Fibroblast of skin of back (primary cell): ENCODE measurements around the gene DISC1.
"Not testable (repeated sequence)": the region's sequence is repeated elsewhere in the genome, so short reads cannot be mapped to it uniquely, and the experiment has no call there.

Experiments
- DNase-seq: peaks from one replicate; pipeline ENCODE4 v3.0.0-alpha.2; 2013

DISC1 gene

DNA sequence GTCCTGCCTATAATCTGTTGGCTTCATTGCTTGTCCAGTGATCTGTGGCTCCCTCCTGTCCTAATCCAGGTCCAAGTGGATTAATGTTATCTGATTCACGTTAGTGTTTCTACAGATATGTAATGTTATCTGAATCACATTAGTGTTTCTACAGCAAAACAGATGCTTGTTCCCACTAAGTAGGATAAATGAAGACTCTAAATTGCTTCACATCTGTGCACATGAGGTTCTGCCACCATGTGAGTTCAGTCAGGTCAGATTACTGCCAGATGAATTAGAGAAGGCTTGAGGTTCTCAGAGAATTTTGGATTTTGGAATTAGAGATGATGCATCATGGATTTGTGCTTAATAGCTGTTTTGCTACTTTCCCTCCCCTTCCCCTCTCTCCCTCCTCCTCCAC, 13.2 kb downstream of the DISC1 start:
- DNase-seq, result no peak

DNA sequence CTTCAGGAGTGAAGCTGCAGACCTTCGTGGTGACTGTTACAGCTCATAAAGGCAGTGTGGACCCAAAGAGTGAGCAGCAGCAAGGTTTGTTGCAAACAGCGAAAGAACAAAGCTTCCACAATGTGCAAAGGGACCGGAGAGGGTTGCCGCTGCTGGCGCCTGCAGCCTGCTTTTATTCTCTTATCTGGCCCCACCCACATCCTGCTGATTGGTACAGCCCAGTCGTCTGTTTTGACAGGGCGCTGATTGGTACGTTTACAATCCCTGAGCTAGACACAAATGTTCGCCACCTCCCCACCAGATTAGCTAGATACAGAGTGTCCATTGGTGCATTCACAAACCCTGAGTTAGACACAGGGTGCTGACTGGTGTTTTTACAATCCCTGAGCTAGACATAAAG, 14.9 kb downstream of the DISC1 start:
- DNase-seq, result not testable (repeated sequence)

DNA sequence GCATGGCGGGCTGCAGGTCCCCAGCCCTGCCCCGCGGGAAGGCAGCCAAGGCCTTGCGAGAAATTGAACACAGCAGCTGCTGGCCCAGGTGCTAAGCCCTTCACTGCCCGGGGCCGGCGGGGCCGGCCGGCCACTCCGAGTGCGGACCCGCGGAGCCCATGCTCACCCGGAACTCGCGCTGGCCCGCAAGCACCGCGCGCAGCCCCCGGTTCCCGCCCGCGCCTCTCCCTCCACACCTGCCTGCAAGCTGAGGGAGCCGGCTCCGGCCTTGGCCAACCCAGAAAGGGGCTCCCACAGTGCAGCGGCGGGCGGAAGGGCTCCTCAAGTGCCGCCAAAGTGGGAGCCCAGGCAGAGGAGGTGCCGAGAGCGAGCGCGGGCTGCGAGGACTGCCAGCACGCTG, 15.5 kb downstream of the DISC1 start:
- not testable (repeated sequence) for DNase-seq

DNA sequence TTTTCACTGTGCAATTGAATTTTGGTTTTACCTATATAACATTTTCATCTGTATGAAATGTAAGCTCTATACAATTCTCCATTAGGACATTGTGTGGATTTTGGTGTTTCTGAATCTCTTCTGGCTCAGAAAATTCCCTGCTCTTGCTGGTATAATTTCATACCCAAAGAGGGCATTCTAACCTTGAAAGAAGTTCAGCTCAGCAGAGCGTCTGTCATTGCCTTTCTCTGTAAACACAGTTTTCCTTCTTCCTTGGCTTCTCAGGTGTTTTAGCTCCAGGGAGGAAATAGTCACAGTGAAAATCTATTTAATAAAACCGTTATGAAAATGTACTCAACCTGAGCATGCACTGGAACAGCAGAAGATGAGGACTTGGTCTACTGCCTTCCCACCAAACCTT, 16.0 kb downstream of the DISC1 start:
- DNase-seq, result no peak

DNA sequence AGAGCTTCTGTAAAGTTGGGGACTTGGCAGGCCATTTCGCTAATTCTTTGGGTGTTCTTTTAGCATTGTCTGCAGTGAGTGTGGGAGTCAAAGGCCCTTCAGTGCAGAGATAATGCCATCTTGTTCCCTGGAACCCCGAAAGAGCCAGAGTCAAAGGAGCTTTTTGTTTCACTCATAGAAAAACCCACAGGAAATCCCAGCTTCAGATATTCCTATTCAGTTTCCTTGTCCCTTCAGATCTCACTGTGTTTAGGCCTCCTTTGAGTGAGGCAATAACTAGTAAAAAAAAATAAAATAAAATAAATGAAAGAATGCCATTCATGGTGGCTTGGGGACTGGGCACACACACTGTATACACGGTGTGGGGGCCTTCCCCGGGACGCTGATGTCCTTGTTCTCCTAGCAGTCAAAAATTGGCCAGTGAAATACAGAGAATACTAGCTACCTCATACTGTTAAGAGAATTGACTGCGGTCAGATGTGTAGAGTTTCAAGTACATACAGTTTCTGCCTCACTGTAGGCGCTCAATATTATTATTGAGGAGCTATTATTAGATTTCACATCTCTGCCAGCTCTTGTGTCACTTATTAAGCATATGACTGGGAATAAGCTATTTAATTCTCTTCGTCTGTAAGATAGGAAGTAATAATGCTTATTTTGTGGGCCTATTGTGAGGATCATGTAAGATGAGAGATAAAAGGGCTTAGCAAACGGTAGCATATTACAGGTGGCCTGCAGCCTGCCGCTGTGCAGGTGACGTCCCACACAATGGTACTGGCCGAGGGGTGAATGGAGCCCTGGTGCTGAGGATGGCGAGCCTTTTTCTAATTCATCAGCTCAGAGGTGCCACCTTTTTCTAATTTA, 16.7 kb downstream of the DISC1 start:
- peak; percentile 17 for DNase-seq

DNA sequence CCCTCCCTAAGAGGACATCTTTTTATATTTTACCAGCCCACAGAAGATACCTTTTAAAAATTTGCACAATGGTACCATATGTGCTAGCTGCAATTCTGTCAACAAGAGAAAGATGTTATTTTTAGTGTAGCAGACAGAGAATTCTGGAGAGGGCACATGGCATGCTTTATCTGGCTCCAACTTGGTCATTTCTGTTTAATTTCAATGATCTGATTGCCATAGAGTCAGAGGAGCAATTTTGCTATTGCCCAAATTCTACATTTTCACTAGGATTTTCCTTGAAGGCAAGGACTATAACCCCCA, 17.3 kb downstream of the DISC1 start:
- no peak for DNase-seq

DNA sequence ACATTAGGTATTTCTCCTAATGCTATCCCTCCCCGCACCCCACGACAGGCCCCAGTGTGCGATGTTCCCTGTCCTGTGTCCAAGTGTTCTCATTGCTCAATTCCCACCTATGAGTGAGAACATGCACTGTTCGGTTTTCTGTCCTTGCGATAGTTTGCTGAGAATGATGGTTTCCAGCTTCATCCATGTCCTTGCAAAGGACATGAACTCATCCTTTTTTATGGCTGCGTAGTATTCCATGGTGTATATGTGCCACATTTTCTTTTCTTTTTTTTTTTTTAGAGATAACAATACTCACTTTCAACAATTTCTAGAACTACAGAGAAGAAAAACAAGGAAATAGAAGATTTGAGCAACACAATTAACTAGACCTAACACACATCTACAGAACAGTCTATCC, 19.0 kb downstream of the DISC1 start:
- DNase-seq, result not testable (repeated sequence)

DNA sequence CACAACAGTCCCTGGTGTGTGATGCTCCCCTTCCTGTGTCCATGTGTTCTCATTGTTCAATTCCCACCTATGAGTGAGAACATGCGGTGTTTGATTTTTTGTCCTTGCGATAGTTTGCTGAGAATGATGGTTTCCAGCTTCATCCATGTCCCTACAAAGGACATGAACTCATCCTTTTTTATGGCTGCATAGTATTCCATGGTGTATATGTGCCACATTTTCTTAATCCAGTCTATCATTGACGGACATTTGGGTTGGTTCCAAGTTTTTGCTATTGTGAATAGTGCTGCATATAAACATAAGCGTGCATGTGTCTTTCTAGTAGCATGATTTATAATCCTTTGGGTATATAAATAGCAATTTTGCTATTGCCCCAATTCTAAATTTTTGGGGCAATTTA, 19.6 kb downstream of the DISC1 start:
- not testable (repeated sequence) for DNase-seq

DNA sequence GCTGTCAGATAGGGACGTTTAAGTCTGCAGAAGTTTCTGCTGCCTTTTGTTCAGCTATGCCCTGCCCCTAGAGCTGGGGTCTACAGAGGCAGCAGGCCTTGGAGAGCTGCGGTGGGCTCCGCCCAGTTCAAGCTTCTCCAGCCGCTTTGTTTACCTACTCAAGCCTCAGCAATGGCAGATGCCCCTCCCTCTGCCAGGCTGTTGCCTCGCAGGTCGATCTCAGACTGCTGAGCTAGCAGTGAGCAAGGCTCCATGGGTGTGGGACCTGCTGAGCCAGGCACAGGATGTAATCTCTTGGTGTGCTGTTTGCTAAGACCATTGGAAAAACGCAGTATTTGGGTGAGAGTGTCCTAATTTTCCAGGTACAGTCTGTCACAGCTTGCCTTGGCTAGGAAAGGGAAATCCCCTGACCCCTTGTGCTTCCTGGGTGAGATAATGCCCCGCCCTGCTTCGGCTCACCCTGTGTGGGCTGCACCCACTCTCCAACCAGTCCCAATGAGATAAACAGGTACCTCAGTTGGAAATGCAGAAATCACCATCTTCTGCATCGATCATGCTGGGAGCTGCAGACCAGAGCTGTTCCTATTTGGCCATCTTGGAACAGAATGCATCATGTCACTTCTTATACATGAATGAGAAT, 25.2 kb downstream of the DISC1 start:
- DNase-seq, result not testable (repeated sequence)

DNA sequence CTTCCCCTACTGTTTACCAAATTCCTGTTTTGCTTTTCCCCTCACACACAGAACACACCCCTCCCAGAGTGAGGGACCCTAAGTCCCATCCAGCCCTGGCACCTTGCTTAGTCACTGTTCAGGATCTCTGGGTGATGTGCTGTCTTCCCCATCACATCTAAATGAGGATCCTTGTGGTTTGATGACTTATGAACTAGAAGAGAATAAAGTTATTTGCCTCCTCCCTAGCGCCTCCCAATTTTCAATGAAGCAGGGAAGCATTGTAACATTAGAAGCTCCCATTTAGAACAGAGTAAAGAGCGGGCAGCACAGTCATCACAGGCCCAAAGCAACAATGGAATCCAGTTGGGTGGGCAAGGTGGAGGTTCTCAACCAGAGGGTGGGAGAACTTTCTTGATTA, 27.0 kb downstream of the DISC1 start:
- peak; percentile 16 for DNase-seq

DNA sequence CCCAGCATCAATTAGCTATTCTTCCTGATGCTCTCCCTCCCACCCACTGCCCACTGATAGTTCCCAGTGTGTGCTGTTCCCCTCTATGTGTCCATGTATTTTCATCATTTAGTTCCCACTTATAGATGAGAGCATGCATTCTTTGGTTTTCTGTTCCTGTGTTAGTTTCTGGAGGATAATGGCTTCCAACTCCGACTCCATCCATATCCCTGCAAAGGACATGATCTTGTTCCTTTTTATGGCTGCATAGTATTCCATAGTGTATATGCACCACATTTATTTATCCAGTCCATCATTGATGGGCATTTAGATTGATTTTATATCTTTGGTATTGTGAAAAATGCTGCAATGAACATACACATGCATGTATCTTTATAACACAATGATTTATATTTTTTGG, 30.2 kb downstream of the DISC1 start:
- DNase-seq, result no peak

DNA sequence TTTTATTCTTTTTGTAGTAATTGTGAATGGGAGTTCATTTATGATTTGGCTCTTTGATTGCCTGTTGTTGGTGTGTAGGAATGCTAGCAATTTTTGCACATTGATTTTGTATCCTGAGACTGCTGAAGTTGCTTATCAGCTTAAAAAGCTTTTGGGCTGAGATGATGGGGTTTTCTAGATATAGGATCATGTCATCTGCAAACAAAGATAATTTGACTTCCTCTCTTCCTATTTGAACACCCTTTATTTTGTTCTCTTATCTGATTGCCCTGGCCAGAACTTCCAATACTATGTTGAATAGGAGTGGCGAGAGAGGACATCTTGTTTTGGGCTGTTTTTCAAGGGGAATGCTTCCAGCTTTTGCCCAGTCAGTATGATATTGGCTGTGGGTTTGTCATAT, 31.6 kb downstream of the DISC1 start:
- DNase-seq, result not testable (repeated sequence)

DNA sequence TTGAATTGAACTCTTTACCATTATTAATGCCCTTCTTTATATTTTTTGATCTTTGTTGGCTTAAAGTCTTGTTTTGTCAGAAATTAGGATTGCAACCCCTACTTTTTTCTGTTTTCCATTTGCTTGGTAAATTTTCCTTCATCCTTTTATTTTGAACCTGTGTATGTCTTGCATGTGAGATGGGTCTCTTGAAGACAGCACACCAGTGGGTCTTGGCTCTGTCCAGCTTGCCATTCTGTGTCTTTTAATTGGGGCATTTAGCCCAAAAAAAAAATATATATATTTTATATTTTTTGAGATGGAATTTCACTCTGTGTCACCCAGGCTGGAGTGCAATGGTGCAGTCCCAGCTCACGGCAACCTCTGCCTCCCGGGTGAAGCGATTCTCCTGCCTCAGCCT, 33.6 kb downstream of the DISC1 start:
- no peak for DNase-seq

DNA sequence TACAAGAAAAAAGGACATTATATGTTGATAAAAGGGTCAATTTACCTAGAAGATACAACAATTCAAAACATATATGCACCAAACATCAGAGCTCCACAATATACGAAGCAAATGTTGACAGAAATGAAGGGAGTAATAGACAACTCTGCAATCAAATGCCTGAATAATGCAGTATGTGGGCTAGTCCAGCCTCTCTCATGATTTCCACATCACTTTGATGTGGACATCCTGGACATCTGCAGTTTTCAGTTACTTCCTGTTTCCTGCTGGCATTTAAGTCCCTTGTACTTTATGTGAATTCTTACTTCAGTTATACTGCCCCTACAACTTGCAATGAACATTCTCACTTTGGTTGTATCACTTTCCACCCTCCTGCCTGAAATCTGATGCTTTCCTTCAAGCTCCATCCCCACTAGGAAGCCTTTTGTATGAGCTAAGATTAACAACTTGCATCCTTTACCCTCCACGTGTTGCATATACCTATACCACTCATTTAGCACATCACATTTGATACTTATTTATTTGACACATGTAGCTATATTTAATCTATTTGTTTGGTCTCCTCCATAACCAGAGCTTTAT, 36.7 kb downstream of the DISC1 start:
- no peak for DNase-seq

DNA sequence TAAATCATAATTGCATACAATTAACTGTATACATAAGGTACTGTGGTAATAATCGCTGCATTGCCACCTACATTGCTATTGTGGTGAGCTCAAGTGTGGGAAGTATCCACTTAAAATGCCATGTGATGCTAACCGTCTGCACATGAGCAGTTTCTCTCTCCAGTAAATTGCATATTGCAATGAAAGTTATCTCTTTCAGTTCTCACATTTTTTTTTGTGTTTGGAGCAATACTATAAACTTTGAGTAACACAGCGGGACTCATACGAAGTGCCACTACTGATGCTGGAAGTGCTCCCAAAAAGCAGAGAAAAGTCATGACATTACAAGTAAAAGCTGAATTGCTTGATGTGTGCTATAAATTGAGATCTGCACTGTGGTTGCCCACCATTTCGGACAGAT, 38.5 kb downstream of the DISC1 start:
- no peak for DNase-seq

DNA sequence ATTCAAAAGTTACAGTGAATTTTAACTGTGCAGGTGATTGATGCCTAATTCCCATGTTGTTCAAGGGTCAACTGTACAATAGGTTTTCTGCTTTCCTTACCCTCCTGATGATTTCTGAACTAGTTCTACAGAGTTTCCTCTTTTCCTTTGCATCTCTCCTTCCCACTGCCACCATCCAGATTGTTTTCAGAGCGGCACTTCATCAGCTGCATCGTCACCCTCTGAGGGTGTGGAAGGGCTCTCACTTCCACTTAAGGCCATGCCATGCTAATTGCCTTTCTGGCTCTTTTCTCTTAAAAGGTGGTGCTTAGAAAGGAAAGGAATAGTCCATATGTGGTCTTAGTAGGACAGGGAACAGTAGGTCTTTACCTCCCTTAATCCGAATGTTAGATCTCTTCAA, 39.1 kb downstream of the DISC1 start:
- DNase-seq, result no peak

DNA sequence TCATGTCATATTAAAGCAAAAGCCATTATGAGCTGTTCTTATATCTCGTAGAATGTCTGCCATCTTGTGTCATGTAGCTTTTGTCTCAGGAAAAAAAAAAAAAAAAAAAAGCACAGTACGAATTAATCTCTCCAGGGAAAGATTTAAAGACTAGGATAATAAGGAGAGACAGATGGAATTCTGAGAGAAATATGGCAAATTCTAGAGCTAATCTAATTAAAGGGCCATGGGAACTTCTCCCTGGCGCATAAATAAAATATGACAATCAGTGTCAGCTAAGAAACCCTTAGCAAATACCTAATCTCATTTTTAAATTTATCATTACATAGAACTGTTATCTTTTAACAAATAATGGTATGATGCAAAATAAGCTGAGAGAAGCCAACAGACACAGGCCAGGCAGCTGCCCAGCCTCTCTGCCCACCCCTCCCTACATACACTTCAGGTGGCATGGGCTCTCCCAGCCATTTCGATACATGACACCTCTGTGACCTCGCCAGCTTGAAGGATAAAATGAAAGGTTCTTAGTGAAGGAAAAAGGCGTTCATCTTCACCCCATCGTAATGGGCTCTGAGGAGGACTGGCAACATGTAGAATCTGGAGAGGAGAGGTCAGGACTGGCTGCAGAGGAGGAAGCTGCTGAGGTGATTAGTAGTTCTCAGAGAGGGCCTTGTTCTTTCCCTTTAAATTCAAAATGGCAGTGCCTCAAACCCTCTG, 39.8 kb downstream of the DISC1 start:
- no peak for DNase-seq

DNA sequence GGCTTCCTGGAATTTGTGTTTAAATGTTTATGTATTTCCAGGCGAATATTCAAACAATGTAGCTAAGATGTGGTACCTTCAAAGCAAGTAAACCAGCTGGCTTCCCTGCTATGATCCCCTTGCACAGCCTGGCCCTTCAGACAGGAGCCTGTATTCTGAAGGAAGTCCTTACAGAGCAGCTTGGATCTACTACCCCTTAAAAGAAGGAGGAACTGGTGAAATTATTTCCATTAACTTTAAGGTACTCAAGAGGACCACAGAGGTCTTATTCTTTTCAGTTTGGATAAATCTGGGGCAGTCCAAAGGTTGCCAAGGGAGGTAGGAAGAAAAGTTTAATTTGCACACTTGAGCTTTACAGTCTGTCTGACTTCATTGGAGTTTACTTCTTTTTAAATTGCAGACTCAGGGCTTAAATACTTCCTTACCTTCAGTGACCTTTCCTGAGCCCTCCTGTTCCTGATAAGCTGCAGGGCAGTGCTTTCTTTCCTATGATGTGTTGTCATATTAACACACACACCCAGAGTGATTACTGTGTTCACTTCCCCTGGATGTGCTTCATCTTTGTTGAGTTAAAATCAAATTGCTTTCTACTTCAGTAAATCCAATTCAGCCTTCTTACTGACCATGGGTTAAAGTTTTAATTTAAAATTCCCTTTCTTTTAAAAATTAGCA, 40.5 kb downstream of the DISC1 start:
- DNase-seq, result no peak

DNA sequence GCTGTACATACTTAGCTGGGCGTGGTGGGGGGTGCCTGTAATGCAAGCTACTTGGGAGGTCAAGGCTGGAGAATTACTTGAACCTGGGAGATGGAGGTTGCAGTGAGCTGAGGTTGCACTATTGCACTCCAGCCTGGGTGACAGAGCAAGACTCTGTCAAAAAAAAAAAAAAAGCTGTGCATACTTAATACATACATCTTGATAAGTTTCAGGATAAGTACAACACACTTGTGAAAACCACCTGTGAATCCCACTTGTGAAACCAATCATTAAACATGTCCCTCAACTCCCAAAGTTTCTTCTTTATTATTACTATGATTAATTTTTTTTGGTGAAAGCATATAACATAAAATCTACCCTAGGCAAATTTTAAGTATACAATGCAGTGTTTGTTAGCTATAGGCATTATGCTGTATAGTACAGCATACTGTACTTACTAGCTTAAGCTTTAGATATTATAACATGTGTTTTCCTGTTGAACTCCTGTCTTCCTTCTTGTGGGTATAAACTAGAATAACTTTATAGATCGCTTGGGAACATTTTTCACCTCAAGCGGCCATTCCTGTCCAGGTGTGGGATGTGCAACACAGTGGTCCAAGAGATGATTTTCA, 41.4 kb downstream of the DISC1 start:
- DNase-seq, result no peak

DNA sequence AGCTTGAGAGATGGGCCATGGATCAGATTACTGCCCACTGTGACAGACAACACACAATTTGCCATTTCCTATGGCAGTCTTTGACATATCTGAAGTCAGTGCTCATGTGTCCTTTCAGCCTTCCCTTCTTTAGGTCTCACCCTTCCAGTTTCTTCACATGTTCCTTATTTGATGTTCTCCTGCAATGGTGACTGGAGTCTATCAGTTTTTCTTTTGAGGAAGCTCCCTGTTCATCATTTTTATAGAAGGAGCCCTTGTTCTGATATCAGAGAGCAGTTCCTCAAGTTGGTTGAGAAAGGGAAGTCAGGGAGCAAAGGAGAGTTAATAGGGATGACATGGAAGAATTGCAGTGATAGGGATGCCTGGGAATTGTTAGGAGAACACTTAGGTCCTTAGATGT, 42.2 kb downstream of the DISC1 start:
- no peak for DNase-seq

DNA sequence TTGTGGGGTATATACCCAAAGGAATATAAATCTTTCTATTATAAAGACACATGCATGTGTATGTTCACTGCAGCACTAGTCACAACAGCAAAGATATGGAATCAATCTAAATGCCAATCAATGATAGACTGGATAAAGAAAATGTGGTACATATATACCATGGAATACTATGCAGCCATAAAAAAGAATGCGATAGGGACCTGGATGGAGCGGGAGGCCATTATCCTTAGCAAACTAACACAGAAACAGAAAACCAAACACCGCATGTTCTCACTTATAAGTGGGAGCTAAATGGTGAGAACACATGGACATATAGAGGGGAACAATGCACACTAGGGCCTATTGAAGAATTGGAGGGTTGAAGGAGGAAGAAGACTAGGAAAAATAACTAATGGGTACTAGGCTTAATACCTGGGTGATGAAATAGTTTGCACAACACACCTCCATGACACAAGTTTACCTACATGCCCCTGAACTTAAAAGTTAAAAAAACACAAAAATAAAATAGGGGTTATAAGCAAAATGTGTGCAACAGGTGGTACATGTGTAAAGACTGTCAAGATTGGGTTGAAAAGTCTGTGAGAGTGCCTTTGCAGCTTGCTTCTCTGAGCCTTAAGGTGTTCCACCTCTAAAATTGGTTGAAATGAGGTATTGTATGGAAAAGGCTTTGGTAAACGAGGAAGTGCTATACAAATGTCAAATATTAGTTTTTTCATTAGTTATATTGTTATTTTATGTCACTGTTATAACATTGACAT, 43.5 kb downstream of the DISC1 start:
- DNase-seq, result not testable (repeated sequence)

DNA sequence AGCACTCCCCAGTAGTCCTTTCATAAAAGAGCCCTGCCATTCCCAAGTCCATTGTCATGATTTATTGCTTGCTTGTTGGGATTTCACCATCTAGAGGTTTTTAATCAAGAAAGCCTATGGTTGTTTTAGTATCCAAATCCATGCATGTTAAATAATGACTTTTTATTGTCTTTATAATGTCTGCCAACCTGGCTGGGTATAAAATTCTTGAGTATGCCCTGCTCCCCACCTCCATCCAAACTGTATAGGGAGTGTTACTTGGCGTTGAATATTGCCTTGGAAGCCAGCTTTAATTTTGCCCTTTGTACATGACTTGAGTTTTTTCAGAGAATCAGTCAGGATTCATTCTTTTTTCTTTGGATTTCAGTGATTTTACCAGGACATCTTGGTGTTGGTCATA, 44.2 kb downstream of the DISC1 start:
- no peak for DNase-seq
